ENCODE data around the gene CACTIN. TPM values are rescaled to one million over a fixed set of nuclear protein-coding genes. Genes with fewer than 3 reads are reported as not detected.
A peak's percentile ranks its signal among the peaks of the same experiment; 100 is the strongest.

Gene CACTIN
- total and polyA plus RNA-seq, 4 donors, result 16.7 to 23.4 (median 18.7) TPM

DNA sequence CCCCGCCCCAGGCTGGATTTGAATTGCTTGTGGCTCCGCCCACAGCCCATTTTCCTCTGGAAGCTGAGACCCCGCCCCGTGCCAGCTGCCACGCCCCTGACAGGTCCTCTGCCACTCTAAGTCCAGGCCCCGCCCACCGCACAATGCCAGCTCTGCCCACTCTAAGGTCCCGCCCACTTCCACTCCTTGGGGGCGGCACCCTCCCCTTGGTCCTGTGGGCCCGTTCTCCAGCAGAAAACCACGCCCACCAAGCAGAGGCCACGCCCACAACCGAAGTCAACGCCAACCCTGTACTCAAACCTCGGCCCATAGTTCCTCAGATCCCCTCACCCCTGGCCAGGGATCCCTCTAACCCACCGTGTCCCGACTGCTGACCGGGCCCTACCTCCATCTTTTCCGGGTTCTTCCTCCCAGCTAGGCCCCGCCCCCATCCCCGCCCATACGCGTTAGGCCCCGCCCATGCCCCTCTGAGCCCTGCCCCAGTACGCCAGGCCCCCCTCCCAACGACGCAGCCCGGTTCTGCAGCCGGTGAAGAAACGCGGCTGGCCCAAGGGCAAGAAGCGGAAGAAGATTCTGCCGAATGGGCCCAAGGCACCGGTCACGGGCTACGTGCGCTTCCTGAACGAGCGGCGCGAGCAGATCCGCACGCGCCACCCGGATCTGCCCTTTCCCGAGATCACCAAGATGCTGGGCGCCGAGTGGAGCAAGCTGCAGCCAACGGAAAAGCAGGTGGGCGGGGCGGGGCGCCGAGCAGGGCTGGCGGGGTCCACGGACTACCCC lies 52.5 kb downstream of the CACTIN start:
- Histone ChIP-seq H3K4me1 (ENCODE audit: control insufficient read depth in 5 of 5, insufficient read depth in 5 of 5, low read length in 5 of 5) (peaks cover 0 to 18% (median 8%) of the 10 kb centered on the region in 5 donors), H3K4me3 (no peak overlapping the region), H3K9ac (ENCODE audit: insufficient read depth in 1 of 2, low read length in 2 of 2) (no peak overlapping the region), H3K9me3 (ENCODE audit: control insufficient read depth in 4 of 4, insufficient read depth in 3 of 4, low read length in 3 of 4) (no peaks in the 10 kb centered on the region), H3K27ac (ENCODE audit: low read depth in 1 of 2, low read length in 1 of 2) (peak overlapping the region in 1 of 2 donors; percentile 9), H3K36me3 (ENCODE audit: control insufficient read depth in 4 of 4, insufficient read depth in 4 of 4, low read length in 4 of 4) (peaks cover 0 to 13% (median 7%) of the 10 kb centered on the region in 4 donors), H3K27me3 (ENCODE audit: control insufficient read depth in 3 of 3, insufficient read depth in 3 of 3, low read length in 2 of 3) (no peaks in the 10 kb centered on the region)
- TF ChIP-seq, protein P1, sequence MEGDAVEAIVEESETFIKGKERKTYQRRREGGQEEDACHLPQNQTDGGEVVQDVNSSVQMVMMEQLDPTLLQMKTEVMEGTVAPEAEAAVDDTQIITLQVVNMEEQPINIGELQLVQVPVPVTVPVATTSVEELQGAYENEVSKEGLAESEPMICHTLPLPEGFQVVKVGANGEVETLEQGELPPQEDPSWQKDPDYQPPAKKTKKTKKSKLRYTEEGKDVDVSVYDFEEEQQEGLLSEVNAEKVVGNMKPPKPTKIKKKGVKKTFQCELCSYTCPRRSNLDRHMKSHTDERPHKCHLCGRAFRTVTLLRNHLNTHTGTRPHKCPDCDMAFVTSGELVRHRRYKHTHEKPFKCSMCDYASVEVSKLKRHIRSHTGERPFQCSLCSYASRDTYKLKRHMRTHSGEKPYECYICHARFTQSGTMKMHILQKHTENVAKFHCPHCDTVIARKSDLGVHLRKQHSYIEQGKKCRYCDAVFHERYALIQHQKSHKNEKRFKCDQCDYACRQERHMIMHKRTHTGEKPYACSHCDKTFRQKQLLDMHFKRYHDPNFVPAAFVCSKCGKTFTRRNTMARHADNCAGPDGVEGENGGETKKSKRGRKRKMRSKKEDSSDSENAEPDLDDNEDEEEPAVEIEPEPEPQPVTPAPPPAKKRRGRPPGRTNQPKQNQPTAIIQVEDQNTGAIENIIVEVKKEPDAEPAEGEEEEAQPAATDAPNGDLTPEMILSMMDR (IDR thresholded peaks at IDR 0.05; ENCODE audit: control extremely low read depth, extremely low read depth), result no peak
- ATAC-seq (ENCODE audit: insufficient read depth, low FRiP score) (peak; percentile 51), DNase-seq (peak; percentile 75 to 89 (median 78))
- WGBS, 2 donors, result 59 to 63% methylated on average over 55 of the region's 55 CpGs

DNA sequence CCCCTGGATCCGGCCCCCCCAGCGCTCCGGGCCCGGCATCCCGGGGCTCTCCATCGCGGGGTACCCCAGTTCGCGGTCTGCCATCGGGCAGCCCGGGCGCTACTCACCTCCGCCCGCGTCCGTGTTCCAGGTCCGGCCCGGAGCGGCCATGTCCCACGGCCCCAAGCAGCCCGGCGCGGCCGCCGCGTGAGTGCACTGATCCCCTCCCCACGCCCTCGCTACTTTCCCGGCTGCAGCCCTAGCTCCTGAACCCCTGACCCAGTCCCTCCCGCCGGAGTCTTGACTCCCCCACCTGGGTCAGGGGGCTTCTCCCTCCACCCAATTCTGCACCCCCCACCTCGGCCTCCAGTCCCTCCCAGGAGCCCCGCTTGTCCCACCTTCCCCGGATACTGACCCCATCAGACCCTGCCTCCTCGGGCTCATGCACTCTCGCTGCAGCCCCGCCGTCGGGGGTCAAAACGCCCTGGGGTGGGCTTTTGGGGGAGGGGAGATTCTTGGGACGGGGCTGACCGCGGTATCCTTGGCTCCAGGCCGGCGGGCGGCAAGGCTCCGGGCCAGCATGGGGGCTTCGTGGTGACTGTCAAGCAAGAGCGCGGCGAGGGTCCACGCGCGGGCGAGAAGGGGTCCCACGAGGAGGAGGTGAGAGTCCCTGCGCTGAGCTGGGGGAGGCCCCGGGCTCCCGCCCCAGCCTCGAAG lies 53.3 kb downstream of the CACTIN start:
- DNase-seq (no peak), ATAC-seq (ENCODE audit: insufficient read depth, low FRiP score) (peak; percentile 2)
- Histone ChIP-seq H3K4me3 (peak overlapping the region; percentile 86), H3K27me3 (ENCODE audit: control insufficient read depth in 3 of 3, insufficient read depth in 3 of 3, low read length in 2 of 3) (no peaks in the 10 kb centered on the region), H3K36me3 (ENCODE audit: control insufficient read depth in 4 of 4, insufficient read depth in 4 of 4, low read length in 4 of 4) (peaks cover 0 to 9% (median 7%) of the 10 kb centered on the region in 4 donors), H3K9me3 (ENCODE audit: control insufficient read depth in 4 of 4, insufficient read depth in 3 of 4, low read length in 3 of 4) (no peaks in the 10 kb centered on the region), H3K9ac (ENCODE audit: insufficient read depth in 1 of 2, low read length in 2 of 2) (peak overlapping the region; percentile 28 to 46), H3K4me1 (ENCODE audit: control insufficient read depth in 5 of 5, insufficient read depth in 5 of 5, low read length in 5 of 5) (peaks cover 0 to 18% (median 8%) of the 10 kb centered on the region in 5 donors), H3K27ac (ENCODE audit: low read depth in 1 of 2, low read length in 1 of 2) (peak overlapping the region; percentile 55 to 79)
- TF ChIP-seq, protein P1 (IDR thresholded peaks at IDR 0.05; ENCODE audit: control extremely low read depth, extremely low read depth), result no peak
- 1% methylated on average over 58 to 60 of the region's 60 CpGs for WGBS, 2 donors

DNA sequence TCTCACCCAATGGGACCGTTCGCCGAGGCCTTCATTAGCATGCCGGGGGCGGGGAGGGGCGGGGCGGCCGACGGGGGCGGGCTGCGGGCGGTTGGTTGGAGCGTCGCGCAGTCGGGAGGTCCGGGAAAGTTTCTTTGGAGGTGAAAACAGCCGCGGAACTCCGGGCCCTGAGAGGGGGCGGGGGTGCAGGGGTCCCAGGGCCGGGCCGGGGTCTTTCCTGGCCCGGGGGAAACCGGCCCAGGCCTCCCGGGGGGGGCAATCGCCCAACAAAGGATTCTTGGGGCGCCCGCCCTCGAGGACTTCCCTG lies 53.8 kb downstream of the CACTIN start, which contains the start of gene HMG20B:
Gene HMG20B (plus strand): TSS at position 90 of the 307 bp plus-strand sequence. CDS start 366 bp downstream, outside the sequence.
- Histone ChIP-seq H3K4me3 (peak within 1 kb of the TSS; percentile 86), H3K27ac (ENCODE audit: low read depth in 1 of 2, low read length in 1 of 2) (peak within 1 kb of the TSS; percentile 55 to 79), H3K4me1 (ENCODE audit: control insufficient read depth in 5 of 5, insufficient read depth in 5 of 5, low read length in 5 of 5) (peaks cover 0 to 18% (median 8%) of the 10 kb centered on the region in 5 donors), H3K36me3 (ENCODE audit: control insufficient read depth in 4 of 4, insufficient read depth in 4 of 4, low read length in 4 of 4) (peaks cover 0 to 8% (median 5%) of the 10 kb centered on the region in 4 donors), H3K9ac (ENCODE audit: insufficient read depth in 1 of 2, low read length in 2 of 2) (peak within 1 kb of the TSS; percentile 46 to 70), H3K9me3 (ENCODE audit: control insufficient read depth in 4 of 4, insufficient read depth in 3 of 4, low read length in 3 of 4) (no peaks in the 10 kb centered on the region), H3K27me3 (ENCODE audit: control insufficient read depth in 3 of 3, insufficient read depth in 3 of 3, low read length in 2 of 3) (no peaks in the 10 kb centered on the region)
- ATAC-seq (ENCODE audit: insufficient read depth, low FRiP score) (no peak), DNase-seq (no peak)
- 1% methylated on average over 26 to 30 of the region's 30 CpGs for WGBS, 2 donors
- TF ChIP-seq, protein P1 (IDR thresholded peaks at IDR 0.05; ENCODE audit: control extremely low read depth, extremely low read depth), result no peak
